Loucy (cell line): Measurements from ENCODE around the gene AGBL1.

Experiments
- H2AFZ ChIP-seq: fragments of 200-600 bp; sonication (generic); 2 replicates; pipeline ENCODE4 v1.6.0; 2016; ENCODE audit warnings: antibody characterized with exemption, mild to moderate bottlenecking, low read length, moderate library complexity
- H3F3A ChIP-seq: fragments of 200-600 bp; 2 replicates; pipeline ENCODE4 v1.6.0; 2016; ENCODE audit warnings: antibody characterized with exemption, low read depth, mild to moderate bottlenecking
- H3K27me3 ChIP-seq: fragments of 200-600 bp; sonication (generic); 2 replicates; pipeline ENCODE4 v1.6.1; 2014; ENCODE audit warnings: low read length, mild to moderate bottlenecking; ENCODE audit not compliant: insufficient read depth, poor library complexity, severe bottlenecking
- H3K36me3 ChIP-seq: fragments of 200-600 bp; sonication (generic); 2 replicates; pipeline ENCODE4 v1.6.1; 2016; ENCODE audit warnings: low read length; ENCODE audit not compliant: insufficient read depth
- H3K4me1 ChIP-seq: fragments of 200-600 bp; sonication (generic); 2 replicates; pipeline ENCODE4 v1.5.1; 2014; ENCODE audit warnings: low read length, mild to moderate bottlenecking; ENCODE audit not compliant: insufficient read depth, poor library complexity, severe bottlenecking
- H3K4me2 ChIP-seq: fragments of 200-600 bp; sonication (generic); 2 replicates; pipeline ENCODE4 v1.6.0; 2014; ENCODE audit warnings: antibody characterized with exemption, low read length, low read depth, mild to moderate bottlenecking; ENCODE audit not compliant: poor library complexity, severe bottlenecking
- H3K4me3 ChIP-seq: fragments of 200-600 bp; sonication (generic); 2 replicates; pipeline ENCODE4 v1.5.1; 2014; ENCODE audit warnings: low read length, mild to moderate bottlenecking, mixed read lengths; ENCODE audit not compliant: poor library complexity, severe bottlenecking
- H3K79me2 ChIP-seq: fragments of 200-600 bp; sonication (generic); 2 replicates; pipeline ENCODE4 v1.6.1; 2014; ENCODE audit warnings: low read length; ENCODE audit not compliant: insufficient read depth
- H3K9ac ChIP-seq: fragments of 200-600 bp; sonication (generic); 2 replicates; pipeline ENCODE4 v1.6.0; 2014; ENCODE audit warnings: mild to moderate bottlenecking, low read depth, low read length, moderate library complexity; ENCODE audit not compliant: poor library complexity, severe bottlenecking
- H3K9me2 ChIP-seq: fragments of 200-600 bp; sonication (generic); replicated peaks from 2 replicates; pipeline ENCODE4 v1.6.1; 2016; ENCODE audit warnings: low read depth, low read length, mixed read lengths
- H3K9me3 ChIP-seq: fragments of 200-600 bp; sonication (generic); 2 replicates; pipeline ENCODE4 v1.6.1; 2014; ENCODE audit warnings: mild to moderate bottlenecking, antibody characterized with exemption, low read length, low read depth; ENCODE audit not compliant: insufficient read depth
- H4K20me1 ChIP-seq: fragments of 200-600 bp; sonication (generic); 2 replicates; pipeline ENCODE4 v1.6.0; 2014; ENCODE audit warnings: antibody characterized with exemption, low read length, mild to moderate bottlenecking; ENCODE audit not compliant: insufficient read depth, poor library complexity, severe bottlenecking
- EZH2phosphoT487 ChIP-seq: fragments of 200-600 bp; IDR thresholded peaks from 2 replicates; pipeline ENCODE4 v1.6.1; 2018; ENCODE audit warnings: antibody characterized with exemption, mild to moderate bottlenecking, moderate library complexity, borderline replicate concordance
- TF ChIP-seq, protein P1 (sequence below): fragments of 200-600 bp; sonication (generic); conservative IDR thresholded peaks from 2 replicates; pipeline ENCODE4 v1.5.1; 2014; ENCODE audit warnings: mild to moderate bottlenecking, antibody characterized with exemption, low read length

AGBL1 gene

DNA sequence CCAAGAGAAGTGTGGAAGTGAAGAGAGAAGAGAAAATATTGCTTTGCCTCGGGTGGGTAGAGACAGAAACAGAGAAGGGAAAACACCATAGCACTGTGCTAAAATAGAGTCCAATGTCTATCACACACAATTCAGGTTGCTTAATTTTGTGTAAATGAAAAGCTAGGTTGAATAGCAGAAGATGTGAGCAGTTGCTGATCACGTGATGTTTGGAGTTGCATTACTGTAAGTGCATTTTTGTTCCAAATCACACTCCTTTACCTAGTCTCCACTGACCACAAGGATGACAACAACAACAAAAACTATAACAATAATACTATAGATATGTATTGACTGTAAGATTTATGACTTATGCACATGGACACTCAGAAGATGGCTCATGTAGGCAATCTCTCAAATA, 683.2 kb downstream of the AGBL1 start:
- Histone ChIP-seq H3K79me2 (no peaks in the 10 kb centered on the region), H3K27me3 (no peaks in the 10 kb centered on the region), H3K9ac (no peak overlapping the region), H2AFZ (no peak overlapping the region), H3K9me3 (no peaks in the 10 kb centered on the region), H3F3A (no peaks in the 10 kb centered on the region), H3K4me3 (no peak overlapping the region), H3K36me3 (no peaks in the 10 kb centered on the region), H3K4me2 (no peak overlapping the region), H3K9me2 (no peaks in the 10 kb centered on the region), H4K20me1 (no peaks in the 10 kb centered on the region), H3K4me1 (no peaks in the 10 kb centered on the region)
- TF ChIP-seq EZH2phosphoT487: no peak
- TF ChIP-seq, protein P1, sequence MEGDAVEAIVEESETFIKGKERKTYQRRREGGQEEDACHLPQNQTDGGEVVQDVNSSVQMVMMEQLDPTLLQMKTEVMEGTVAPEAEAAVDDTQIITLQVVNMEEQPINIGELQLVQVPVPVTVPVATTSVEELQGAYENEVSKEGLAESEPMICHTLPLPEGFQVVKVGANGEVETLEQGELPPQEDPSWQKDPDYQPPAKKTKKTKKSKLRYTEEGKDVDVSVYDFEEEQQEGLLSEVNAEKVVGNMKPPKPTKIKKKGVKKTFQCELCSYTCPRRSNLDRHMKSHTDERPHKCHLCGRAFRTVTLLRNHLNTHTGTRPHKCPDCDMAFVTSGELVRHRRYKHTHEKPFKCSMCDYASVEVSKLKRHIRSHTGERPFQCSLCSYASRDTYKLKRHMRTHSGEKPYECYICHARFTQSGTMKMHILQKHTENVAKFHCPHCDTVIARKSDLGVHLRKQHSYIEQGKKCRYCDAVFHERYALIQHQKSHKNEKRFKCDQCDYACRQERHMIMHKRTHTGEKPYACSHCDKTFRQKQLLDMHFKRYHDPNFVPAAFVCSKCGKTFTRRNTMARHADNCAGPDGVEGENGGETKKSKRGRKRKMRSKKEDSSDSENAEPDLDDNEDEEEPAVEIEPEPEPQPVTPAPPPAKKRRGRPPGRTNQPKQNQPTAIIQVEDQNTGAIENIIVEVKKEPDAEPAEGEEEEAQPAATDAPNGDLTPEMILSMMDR: no peak

GRCh38 chr15:86764021-86764420, 684.4 kb downstream of the AGBL1 start:
- Histone ChIP-seq H3K79me2 (no peaks in the 10 kb centered on the region), H3K9me2 (no peaks in the 10 kb centered on the region), H3K4me1 (no peaks in the 10 kb centered on the region), H3K4me2 (no peak overlapping the region), H3F3A (no peaks in the 10 kb centered on the region), H3K9ac (no peak overlapping the region), H3K36me3 (no peaks in the 10 kb centered on the region), H3K9me3 (no peaks in the 10 kb centered on the region), H3K27me3 (no peaks in the 10 kb centered on the region), H2AFZ (no peak overlapping the region), H3K4me3 (no peak overlapping the region), H4K20me1 (no peaks in the 10 kb centered on the region)
- TF ChIP-seq, protein P1: no peak
- TF ChIP-seq EZH2phosphoT487: no peak

DNA sequence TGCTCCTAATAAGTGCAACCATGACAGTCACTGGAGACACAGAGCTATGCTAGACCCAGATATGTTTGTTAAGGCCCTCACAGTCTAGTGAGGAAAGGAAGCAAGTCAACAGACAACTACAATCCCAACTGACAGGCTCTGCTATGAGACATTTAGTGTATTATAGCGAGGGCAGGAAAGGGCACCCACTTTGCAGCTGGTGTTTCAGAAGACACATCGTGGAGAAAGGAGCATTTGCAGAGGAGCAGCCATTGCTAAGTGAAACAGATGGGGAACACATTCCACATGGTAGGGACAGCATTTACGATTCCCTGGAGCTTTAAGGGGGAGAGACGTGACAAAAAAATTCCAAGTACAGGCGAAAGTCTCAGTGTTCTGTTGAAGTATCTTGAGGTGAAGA, 685.6 kb downstream of the AGBL1 start:
- Histone ChIP-seq H3K4me1 (no peaks in the 10 kb centered on the region), H3K9me2 (no peaks in the 10 kb centered on the region), H3K4me2 (no peak overlapping the region), H3K9me3 (no peaks in the 10 kb centered on the region), H4K20me1 (no peaks in the 10 kb centered on the region), H3K27me3 (no peaks in the 10 kb centered on the region), H3K36me3 (no peaks in the 10 kb centered on the region), H3F3A (no peaks in the 10 kb centered on the region), H3K79me2 (no peaks in the 10 kb centered on the region), H2AFZ (no peak overlapping the region), H3K4me3 (no peak overlapping the region), H3K9ac (no peak overlapping the region)
- TF ChIP-seq, protein P1: no peak
- TF ChIP-seq EZH2phosphoT487: no peak
